B cell (primary cell): ENCODE results near the gene SCN4A. TPM values are rescaled to one million over a fixed set of nuclear protein-coding genes. Genes with fewer than 3 reads are reported as not detected.

Source experiments
- ATAC-seq: fragments of 200-7000 bp; cut with Tn5 transposase; one replicate; pipeline ENCODE4 v1.10.0; 2021; ENCODE audit warnings: low read depth, mild to moderate bottlenecking, moderate number of reproducible peaks, moderate library complexity
- CTCF ChIA-PET: fragments of 350-600 bp; sonication (Branson Sonifier 250); formaldehyde crosslinking; loops from one replicate; lab custom pipeline; 2021; ENCODE audit warnings: antibody characterized with exemption, inconsistent platforms; lab: Charles Lee
- POLR2A ChIA-PET: fragments of 350-600 bp; sonication (Branson Sonifier 250); formaldehyde crosslinking; loops from one replicate; lab custom pipeline; 2021; ENCODE audit warnings: antibody characterized with exemption; lab: Charles Lee
- DNase-seq: peaks from one replicate; pipeline ENCODE4 v3.0.0; 2013
- H2AFZ ChIP-seq: 2 replicates; pipeline ENCODE4 v1.6.1; 2012; ENCODE audit warnings: mild to moderate bottlenecking, low read depth, low read length; ENCODE audit not compliant: insufficient read depth, poor library complexity, severe bottlenecking
- H3K27ac ChIP-seq, 2 donors: 1 replicate in 1 of 2; 2 replicates in 1 of 2; pipeline ENCODE4 v1.5.1; 2012 to 2013; ENCODE audit warnings: low read length in 2 of 2, mild to moderate bottlenecking in 2 of 2, moderate library complexity in 1 of 2
- H3K27me3 ChIP-seq, 4 experiments: fragments of 200-600 bp in 1 of 4; sonication (generic) in 1 of 4; replicated peaks in 1 of 4; 1 replicate in 2 of 4; 2 replicates in 2 of 4; pipeline versions ENCODE4 v1.6.1 to v1.7.0; 2013 to 2016; ENCODE audit warnings: low read length in 3 of 4, mild to moderate bottlenecking in 2 of 4, mixed read lengths in 1 of 4, moderate library complexity in 1 of 4; ENCODE audit not compliant: insufficient read depth in 4 of 4, control insufficient read depth in 3 of 4; ENCODE audit errors: control extremely low read depth in 1 of 4
- H3K36me3 ChIP-seq, 2 experiments: replicated peaks in 1 of 2; 1 replicate in 1 of 2; 2 replicates in 1 of 2; pipeline versions ENCODE4 v1.6.1 to v1.7.1; 2013; ENCODE audit warnings: low read length in 1 of 2; ENCODE audit not compliant: insufficient read depth in 2 of 2, control insufficient read depth in 1 of 2; ENCODE audit errors: control extremely low read depth in 1 of 2, extremely low read depth in 1 of 2
- H3K4me1 ChIP-seq, 2 donors: fragments of 200-600 bp in 1 of 2; sonication (generic) in 1 of 2; 1 replicate in 1 of 2; 2 replicates in 1 of 2; pipeline versions ENCODE4 v1.5.1 to v1.6.1; 2013 to 2017; ENCODE audit warnings: low read length in 2 of 2; ENCODE audit not compliant: control insufficient read depth in 2 of 2, insufficient read depth in 2 of 2
- H3K4me2 ChIP-seq: replicated peaks from 2 replicates; pipeline ENCODE3; 2012; ENCODE audit warnings: mild to moderate bottlenecking, low read depth, low read length; ENCODE audit not compliant: poor library complexity, severe bottlenecking
- H3K4me3 ChIP-seq, 5 experiments: fragments of 200-600 bp in 1 of 5; sonication (generic) in 1 of 5; 1 replicate in 3 of 5; 2 replicates in 2 of 5; pipeline versions ENCODE4 v1.5.1 to v1.7.0; 2011 to 2016; ENCODE audit warnings: low read length in 4 of 5, mild to moderate bottlenecking in 4 of 5, low read depth in 2 of 5, control low read depth in 1 of 5, moderate library complexity in 1 of 5; ENCODE audit not compliant: insufficient read depth in 1 of 5; ENCODE audit errors: control extremely low read depth in 1 of 5, extremely low read depth in 1 of 5
- H3K79me2 ChIP-seq: fragments of 200-600 bp; sonication (generic); one replicate; pipeline ENCODE4 v1.6.0; 2016; ENCODE audit warnings: low read length; ENCODE audit not compliant: control insufficient read depth, insufficient read depth
- H3K9ac ChIP-seq: fragments of 200-600 bp; sonication (generic); 2 replicates; pipeline ENCODE4 v1.6.1; 2017; ENCODE audit warnings: mild to moderate bottlenecking, low read length, moderate library complexity
- H3K9me3 ChIP-seq, 3 donors: one replicate each; pipeline versions ENCODE4 v1.6.1 to v1.7.1; 2013; ENCODE audit warnings: low read length in 2 of 3; ENCODE audit not compliant: control insufficient read depth in 2 of 3, insufficient read depth in 1 of 3; ENCODE audit errors: control extremely low read depth in 1 of 3
- H4K20me1 ChIP-seq: 2 replicates; pipeline ENCODE4 v1.6.0; 2012; ENCODE audit warnings: mild to moderate bottlenecking, low read length; ENCODE audit not compliant: insufficient read depth, control insufficient read depth, poor library complexity, severe bottlenecking
- H3K27ac Mint-ChIP-seq: one replicate; pipeline ENCODE4 v1.8.0; 2021; ENCODE audit warnings: mixed read lengths
- H3K27me3 Mint-ChIP-seq: one replicate; pipeline ENCODE4 v1.8.0; 2021; ENCODE audit warnings: mixed read lengths
- H3K4me1 Mint-ChIP-seq: one replicate; pipeline ENCODE4 v1.8.0; 2021; ENCODE audit warnings: mixed read lengths
- H3K4me3 Mint-ChIP-seq: one replicate; pipeline ENCODE4 v1.8.0; 2021; ENCODE audit warnings: mixed read lengths
- H3K9me3 Mint-ChIP-seq: one replicate; pipeline ENCODE4 v1.8.0; 2022; ENCODE audit warnings: mixed read lengths; ENCODE audit not compliant: insufficient read depth
- CTCF ChIP-seq: fragments of 200-600 bp; IDR thresholded peaks from one replicate; pipeline ENCODE4 v1.8.0; 2022; ENCODE audit warnings: antibody characterized with exemption, mild to moderate bottlenecking
- EZH2 ChIP-seq: IDR thresholded peaks from 2 replicates; pipeline ENCODE4 v1.6.1; 2012; ENCODE audit warnings: borderline replicate concordance, low read depth, mild to moderate bottlenecking, moderate library complexity, low read length; ENCODE audit not compliant: insufficient read depth, poor library complexity, severe bottlenecking
- WGBS: methylation state at CpG from one replicate; pipeline ENCODE4 v1.1.5; 2013; ENCODE audit warnings: missing lambda C conversion rate; ENCODE audit not compliant: insufficient coverage; 5-methylcytosine and 5-hydroxymethylcytosine counted together
- intact Hi-C: fragments of 100-400 bp; cut with micrococcal nuclease; formaldehyde crosslinking; loops from one replicate; pipeline ENCODE4 v1.10.0; 2022
- polyA plus RNA-seq: library from polyadenylated mRNA; depleted of rRNA; stranded (reverse); fragments of >200 nt; gene quantifications from 2 replicates; pipeline ENCODE4 v1.2.3, GENCODE V29; 2012
- total RNA-seq, 2 donors: library from RNA; stranded (reverse); fragments of 120-200 nt in 1 of 2; gene quantifications; 1 replicate in 1 of 2; 2 replicates in 1 of 2; pipeline versions ENCODE4 v1.2.3 to v1.2.4, GENCODE V29; 2013 to 2022

SCN4A gene
- total and polyA plus RNA-seq, 2 donors (not counting 1 experiment from before 2014, with no cell fraction given) = 1.1 to 1.4 TPM

GRCh38 chr17:64016974-64017373 lies 44.3 kb upstream of the SCN4A start:
- Histone ChIP-seq H3K4me2 (peak overlapping the region; percentile 76), H4K20me1 (peaks cover 30% of the 10 kb centered on the region), H3K4me3 (peak overlapping the region in 1 of 5 experiments; percentile 57), H2AFZ (peak overlapping the region; percentile 18), H3K36me3 (peaks cover 0 to 7% of the 10 kb centered on the region in 2 experiments), H3K27me3 (no peaks in the 10 kb centered on the region), H3K79me2 (peaks cover 78% of the 10 kb centered on the region), H3K9me3 (no peaks in the 10 kb centered on the region), H3K4me1 (peaks cover 74 to 78% of the 10 kb centered on the region in 2 donors), H3K9ac (peak overlapping the region; percentile 51), H3K27ac (peak overlapping the region; percentile 53 to 99)
- H3K9me3 Mint-ChIP-seq = no peaks in the 10 kb centered on the region
- peak overlapping the region; percentile 38 for H3K27ac Mint-ChIP-seq
- peak overlapping the region; percentile 44 for H3K4me3 Mint-ChIP-seq
- TF ChIP-seq CTCF (no peak), EZH2 (no peak)
- no peaks in the 10 kb centered on the region for H3K27me3 Mint-ChIP-seq
- CTCF ChIA-PET = interaction anchor here (0.9 to 3.5 kb wide), 20 partner anchors 9 to 263 kb away, joined by 3 to 37 read pairs (median 6); partner anchors contain the start of gene GH1
- DNase-seq (no peak), ATAC-seq (no peak)
- POLR2A ChIA-PET = interaction anchor here (1.4 kb wide), 2 partner anchors 11 to 70 kb away, joined by 4 read pairs; no protein-coding TSS in a partner anchor
- peaks cover 73% of the 10 kb centered on the region for H3K4me1 Mint-ChIP-seq
- intact Hi-C loops = loop anchor here (1.0 kb wide), 1 partner anchor 19 kb away; the partner anchor contains the start of gene PRR29
- WGBS = no CpG with 5 or more reads among the region's 3 CpGs

- intact Hi-C loops = loop anchor here (1.0 kb wide), 1 partner anchor 18 kb away; the partner anchor contains the start of gene PRR29
- DNase-seq = no peak
- Mint-ChIP-seq H3K9me3 (no peaks in the 10 kb centered on the region), H3K4me1 (peaks cover 74% of the 10 kb centered on the region), H3K4me3 (peak overlapping the region; percentile 80), H3K27me3 (no peaks in the 10 kb centered on the region), H3K27ac (peak overlapping the region; percentile 90)
- peak overlapping the region; percentile 7 to 57 (median 11) for H3K4me3 ChIP-seq
- H3K9ac ChIP-seq = peak overlapping the region; percentile 51
- H2AFZ ChIP-seq = peak overlapping the region; percentile 18
- TF ChIP-seq EZH2 (no peak), CTCF (peak; percentile 35)
- peaks cover 85% of the 10 kb centered on the region for H3K79me2 ChIP-seq
- WGBS = 11% methylated on average over 3 of the region's 5 CpGs
- peaks cover 69 to 71% of the 10 kb centered on the region in 2 donors for H3K4me1 ChIP-seq
- H3K27ac ChIP-seq = peak overlapping the region; percentile 53 to 99
- CTCF ChIA-PET = interaction anchor here (1.0 to 3.5 kb wide), 22 partner anchors 9 to 264 kb away, joined by 3 to 37 read pairs (median 5); partner anchors contain the start of genes GH1 and PRR29
- H3K27me3 ChIP-seq = no peaks in the 10 kb centered on the region
- POLR2A ChIA-PET = interaction anchor here (0.5 to 1.4 kb wide), 2 partner anchors 70 to 129 kb away, joined by 4 read pairs; no protein-coding TSS in a partner anchor
- H4K20me1 ChIP-seq = peaks cover 37% of the 10 kb centered on the region
- peak overlapping the region; percentile 76 for H3K4me2 ChIP-seq
- H3K36me3 ChIP-seq = peaks cover 0 to 14% of the 10 kb centered on the region in 2 experiments
- no peak for ATAC-seq
- no peaks in the 10 kb centered on the region for H3K9me3 ChIP-seq
Measured at GRCh38 chr17:64016231-64016784, 43.6 kb upstream of the SCN4A start.
